IPS-NIHi7 (cell line): ENCODE data around the gene PTX4.
A peak's percentile ranks its signal among the peaks of the same experiment; 100 is the strongest.

Experiments used
- DNase-seq: peaks from one replicate; pipeline ENCODE4 v3.0.0; 2012; ENCODE audit warnings: mixed read lengths; ENCODE audit errors: extremely low spot score

PTX4 gene

GRCh38 chr16:1459967-1460366, 28.8 kb downstream of the PTX4 start:
- no peak for DNase-seq

GRCh38 chr16:1458977-1459341, 29.8 kb downstream of the PTX4 start:
- DNase-seq, result no peak

- no peak for DNase-seq
Measured at GRCh38 chr16:1458336-1458976, 30.3 kb downstream of the PTX4 start.

- DNase-seq, result no peak
Measured at GRCh38 chr16:1457489-1458245, 31.1 kb downstream of the PTX4 start.

GRCh38 chr16:1456951-1457350, 31.8 kb downstream of the PTX4 start:
- no peak for DNase-seq

GRCh38 chr16:1455190-1456171, 33.3 kb downstream of the PTX4 start:
- DNase-seq, result no peak

GRCh38 chr16:1454561-1454960, 34.2 kb downstream of the PTX4 start:
- no peak for DNase-seq

GRCh38 chr16:1453316-1453715, 35.4 kb downstream of the PTX4 start:
- DNase-seq, result no peak

GRCh38 chr16:1452530-1452929, 36.2 kb downstream of the PTX4 start:
- DNase-seq, result no peak

- no peak for DNase-seq
Measured at GRCh38 chr16:1451702-1452392, 36.9 kb downstream of the PTX4 start.

GRCh38 chr16:1450841-1451240, 37.9 kb downstream of the PTX4 start:
- no peak for DNase-seq

GRCh38 chr16:1450218-1450617, 38.5 kb downstream of the PTX4 start:
- DNase-seq, result peak; percentile 67

- DNase-seq, result no peak
Measured at GRCh38 chr16:1449201-1449788, 39.4 kb downstream of the PTX4 start.

GRCh38 chr16:1448536-1449116, 40.1 kb downstream of the PTX4 start:
- no peak for DNase-seq

- DNase-seq, result no peak
Measured at GRCh38 chr16:1447965-1448364, 40.8 kb downstream of the PTX4 start.

- no peak for DNase-seq
Measured at GRCh38 chr16:1446296-1447080, 42.3 kb downstream of the PTX4 start.

GRCh38 chr16:1445518-1446203, 43.1 kb downstream of the PTX4 start:
- DNase-seq, result no peak

- DNase-seq, result no peak
Measured at GRCh38 chr16:1444730-1445517, 43.8 kb downstream of the PTX4 start.
